Smooth muscle cell of the brain vasculature (primary cell): ENCODE data around the gene PKNOX2.
A peak's percentile ranks its signal among the peaks of the same experiment; 100 is the strongest.

Source experiments
- DNase-seq: peaks from one replicate; pipeline ENCODE4 v3.0.0-alpha.2; 2012; ENCODE audit warnings: low read depth, low spot score

PKNOX2 gene

GRCh38 chr11:125337836-125338834 lies 173.6 kb downstream of the PKNOX2 start:
- DNase-seq = no peak

- no peak for DNase-seq
Measured at GRCh38 chr11:125338886-125339811, 174.6 kb downstream of the PKNOX2 start.

- no peak for DNase-seq
Measured at GRCh38 chr11:125341676-125342075, 177.1 kb downstream of the PKNOX2 start.

DNA sequence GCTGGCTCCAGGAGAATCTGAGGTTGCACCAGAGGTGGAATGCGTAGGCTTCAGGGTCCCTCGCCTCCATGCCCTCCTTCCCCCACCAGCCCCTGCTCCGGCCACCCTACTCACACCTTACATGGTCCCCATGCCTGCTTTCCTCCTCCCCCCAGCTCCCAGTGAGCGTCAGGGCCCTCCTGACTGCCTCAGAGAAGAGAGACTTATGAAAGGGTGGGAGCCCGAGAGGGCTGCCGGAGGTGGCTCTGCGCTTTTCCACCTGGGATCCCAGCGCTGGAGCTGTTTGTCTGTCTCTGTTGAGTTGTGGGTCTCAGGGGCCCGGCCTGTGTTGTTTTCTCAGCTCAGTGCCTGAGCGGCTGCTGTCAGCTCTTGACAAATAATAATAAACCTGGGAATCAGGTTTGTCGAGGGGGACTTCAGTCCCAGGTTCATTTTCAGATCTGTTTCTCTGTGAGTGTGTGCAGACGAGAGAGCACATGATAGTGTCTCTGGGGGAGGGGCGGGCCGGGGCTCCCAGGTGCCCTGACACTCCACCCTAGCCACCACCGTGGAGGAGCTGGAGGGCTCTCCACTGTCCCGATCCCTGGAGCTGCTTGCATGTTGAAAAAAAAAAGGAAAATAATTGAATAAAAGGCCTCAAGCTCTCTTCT lies 177.9 kb downstream of the PKNOX2 start:
- DNase-seq = no peak

DNA sequence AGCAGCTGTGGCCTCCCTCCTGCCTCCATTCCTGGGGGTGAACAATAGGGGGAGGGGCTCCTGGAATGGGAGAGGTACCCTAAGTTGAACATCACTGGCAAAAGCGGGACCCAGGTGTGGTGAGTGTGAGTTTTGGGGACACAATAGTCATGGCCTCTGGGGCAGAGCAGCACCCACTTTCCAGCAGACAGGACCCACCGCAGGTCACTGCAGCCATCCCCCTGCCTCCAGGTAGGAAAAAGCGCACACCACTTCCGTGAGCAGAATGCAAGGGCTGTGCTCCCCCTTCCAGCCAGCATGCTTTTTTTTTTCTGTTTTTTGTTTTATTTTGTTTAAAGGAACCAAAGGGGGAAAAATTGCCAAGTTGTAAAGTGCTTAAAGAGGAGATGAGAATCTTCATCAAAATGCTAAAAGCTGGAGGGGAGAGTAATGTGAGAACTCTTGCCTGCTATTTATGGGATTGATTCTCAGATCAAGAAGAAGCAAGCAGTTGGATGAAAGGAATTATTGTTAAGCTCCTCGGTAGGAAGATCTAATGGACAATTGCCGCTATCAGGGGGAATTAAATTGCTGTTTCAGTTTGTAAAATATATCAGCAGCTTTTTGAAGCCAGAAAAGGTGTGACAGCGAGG lies 178.7 kb downstream of the PKNOX2 start:
- DNase-seq = no peak

- DNase-seq = no peak
Measured at GRCh38 chr11:125343718-125344131, 179.2 kb downstream of the PKNOX2 start.

DNA sequence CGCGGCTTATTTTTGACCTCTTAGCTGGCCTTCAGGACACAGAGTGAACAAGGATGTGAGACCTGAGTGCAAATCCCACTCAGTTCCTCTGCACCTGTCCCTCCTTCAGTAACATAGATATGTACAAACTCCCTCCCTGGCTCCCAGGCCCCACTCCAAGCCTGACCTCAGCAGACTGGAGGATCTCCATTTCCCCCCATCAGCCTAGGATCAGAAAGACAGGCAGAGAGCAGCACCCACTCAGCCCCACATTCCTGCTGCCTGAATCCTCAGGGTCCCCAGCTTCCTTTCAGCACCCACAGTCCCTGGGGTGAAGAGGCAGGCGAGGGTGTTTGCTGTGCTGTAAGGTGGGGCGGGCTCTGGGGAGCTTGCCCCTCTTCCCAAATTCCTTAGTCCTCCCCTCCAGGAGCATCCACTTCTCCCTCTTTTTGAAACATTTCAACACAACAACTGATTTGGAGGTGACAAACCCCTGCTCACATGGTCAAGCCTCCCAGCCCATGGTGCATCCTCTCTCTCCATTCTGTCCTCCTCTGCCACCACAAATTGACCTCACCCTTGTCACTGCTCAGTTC lies 180.4 kb downstream of the PKNOX2 start:
- no peak for DNase-seq

DNA sequence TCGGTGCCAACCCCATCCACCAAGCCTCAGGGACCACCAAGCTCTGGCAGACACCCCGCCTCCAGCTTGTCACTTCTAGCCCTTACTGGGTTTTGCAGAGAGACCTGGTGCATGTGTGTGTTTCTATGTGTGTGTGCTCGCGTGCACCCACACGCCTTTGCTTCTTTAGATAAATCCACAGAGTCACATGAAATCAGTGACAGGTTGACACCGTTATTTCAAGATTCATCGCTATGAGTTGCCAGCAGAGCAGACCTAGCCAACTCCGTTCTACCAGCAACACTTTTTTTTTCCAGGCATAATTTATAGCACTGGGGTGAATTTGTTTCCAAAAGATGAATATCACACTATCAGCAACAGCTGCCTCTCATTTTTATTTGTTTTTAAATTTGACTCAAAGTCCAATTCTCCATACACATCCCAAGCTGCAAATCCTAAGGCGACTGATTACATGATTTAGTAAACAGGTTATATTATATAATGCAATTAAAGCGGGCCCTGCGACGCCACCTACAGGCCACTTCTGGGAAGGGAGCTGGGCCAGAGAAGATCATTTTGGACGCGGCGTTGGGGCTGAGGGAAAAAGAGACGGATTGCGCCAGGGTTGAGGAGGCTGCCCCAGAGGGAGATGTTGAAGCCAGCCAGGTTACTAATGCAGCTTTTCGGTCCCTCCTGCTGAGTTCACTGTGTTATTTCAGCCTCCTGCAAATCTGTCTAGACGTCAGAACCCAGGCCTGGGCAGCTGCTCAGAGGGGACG lies 181.0 kb downstream of the PKNOX2 start:
- peak; percentile 75 for DNase-seq

DNA sequence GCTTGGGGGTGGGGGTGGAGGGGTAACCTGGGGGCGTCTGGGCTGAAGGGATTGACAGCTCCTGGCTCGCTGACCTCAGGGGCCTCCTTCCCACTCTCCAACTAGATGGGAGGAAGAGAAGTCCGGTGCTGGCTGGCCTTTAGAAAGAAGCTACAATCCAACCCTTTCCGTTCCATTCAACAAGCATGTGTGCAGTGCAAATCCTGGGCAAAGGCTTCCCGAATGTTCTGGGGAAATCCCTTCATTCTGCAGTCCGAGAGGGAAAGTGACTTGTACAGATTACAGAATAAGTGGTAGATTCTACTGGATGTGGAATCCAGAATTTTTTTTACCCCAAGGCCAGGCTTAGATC lies 181.6 kb downstream of the PKNOX2 start:
- no peak for DNase-seq

DNA sequence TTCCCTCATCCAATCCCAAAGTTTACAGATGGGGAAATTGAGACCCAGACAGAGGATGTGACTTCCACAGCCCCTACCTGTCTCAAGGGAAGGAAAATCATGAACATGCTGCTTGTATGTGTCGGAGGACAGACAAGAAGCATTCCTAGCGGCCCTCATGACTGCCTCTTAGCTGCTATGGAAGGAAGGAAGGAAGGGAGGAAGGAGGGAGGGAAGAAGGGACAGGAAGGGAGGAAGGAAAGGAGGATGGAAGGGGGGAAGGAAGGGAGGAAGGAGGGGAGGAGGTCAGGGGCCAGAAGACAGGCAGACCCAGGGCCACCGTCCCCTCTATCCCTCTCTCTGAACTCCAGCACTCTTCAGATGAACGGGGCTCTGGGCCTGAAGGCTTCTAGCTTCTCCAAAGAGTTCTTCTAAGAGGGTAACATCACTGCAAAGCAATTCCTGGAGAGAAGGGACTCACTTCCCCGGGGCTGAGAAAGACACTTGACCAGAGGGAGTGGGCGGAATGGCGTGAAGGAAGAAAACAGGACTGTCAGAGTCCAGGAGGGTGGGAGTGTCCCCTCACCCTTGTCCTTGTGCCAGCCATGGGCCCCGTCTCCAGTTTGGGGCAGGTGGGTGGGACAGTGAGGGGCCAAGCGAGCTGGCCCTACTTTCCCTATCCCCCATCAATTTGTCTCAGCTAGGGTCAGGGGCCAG lies 182.2 kb downstream of the PKNOX2 start:
- DNase-seq = no peak

GRCh38 chr11:125347261-125347585 lies 182.7 kb downstream of the PKNOX2 start:
- DNase-seq = no peak

DNA sequence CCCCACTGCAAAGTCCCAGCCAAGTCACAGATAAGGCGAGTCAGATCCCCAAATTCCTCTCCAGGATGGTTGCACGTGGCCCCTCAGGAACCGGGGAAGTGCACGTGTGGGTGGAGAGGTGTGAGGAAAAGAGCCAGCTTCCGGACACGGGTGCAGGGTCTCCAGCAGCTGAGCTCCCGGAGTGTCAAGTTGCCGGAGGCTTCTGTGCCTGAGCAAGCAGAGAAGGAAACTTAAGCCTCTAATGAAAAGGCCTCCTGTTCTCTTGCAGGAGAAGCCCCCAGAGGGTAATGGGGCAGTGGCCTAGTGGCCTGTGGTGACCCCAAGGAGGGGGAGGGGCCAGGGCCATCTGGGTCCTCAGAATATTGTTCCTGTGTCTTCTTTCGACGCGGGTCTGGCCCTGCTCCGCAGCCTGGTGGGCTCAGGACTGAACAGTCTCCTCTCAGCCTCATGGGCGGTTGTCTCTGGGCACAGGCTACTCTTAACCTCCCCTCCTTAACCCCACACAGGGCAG lies 183.6 kb downstream of the PKNOX2 start:
- DNase-seq = no peak

DNA sequence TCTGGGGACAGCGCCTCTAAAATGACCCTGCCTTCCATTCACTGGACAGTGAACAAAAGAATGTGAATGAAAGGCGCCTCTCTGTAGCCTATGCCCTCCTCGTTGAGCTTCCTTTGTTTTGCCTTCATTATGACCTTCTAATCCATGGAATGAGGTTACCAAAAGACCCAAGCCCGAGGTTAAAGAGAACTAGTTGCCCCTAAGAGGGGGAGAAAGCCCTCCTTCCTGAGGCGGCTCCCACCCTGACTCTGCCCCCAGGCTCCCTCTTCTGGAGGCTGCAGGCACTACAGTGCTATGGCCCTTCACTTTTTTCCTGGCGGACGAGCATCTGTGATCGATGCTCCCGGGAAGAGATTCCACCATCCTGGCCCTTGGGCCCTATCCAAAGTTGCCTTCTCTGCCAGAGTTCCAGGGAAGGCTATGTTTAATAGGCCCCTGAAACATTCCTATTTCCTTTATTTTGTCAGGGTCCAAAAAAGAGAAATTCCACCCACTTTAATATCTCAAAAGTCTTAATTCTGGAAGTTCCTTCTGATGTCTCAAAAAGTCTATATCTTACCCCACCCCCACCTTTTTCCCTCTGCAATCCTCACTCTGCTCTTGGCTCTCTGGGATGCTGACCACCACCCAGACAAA lies 184.2 kb downstream of the PKNOX2 start:
- no peak for DNase-seq

DNA sequence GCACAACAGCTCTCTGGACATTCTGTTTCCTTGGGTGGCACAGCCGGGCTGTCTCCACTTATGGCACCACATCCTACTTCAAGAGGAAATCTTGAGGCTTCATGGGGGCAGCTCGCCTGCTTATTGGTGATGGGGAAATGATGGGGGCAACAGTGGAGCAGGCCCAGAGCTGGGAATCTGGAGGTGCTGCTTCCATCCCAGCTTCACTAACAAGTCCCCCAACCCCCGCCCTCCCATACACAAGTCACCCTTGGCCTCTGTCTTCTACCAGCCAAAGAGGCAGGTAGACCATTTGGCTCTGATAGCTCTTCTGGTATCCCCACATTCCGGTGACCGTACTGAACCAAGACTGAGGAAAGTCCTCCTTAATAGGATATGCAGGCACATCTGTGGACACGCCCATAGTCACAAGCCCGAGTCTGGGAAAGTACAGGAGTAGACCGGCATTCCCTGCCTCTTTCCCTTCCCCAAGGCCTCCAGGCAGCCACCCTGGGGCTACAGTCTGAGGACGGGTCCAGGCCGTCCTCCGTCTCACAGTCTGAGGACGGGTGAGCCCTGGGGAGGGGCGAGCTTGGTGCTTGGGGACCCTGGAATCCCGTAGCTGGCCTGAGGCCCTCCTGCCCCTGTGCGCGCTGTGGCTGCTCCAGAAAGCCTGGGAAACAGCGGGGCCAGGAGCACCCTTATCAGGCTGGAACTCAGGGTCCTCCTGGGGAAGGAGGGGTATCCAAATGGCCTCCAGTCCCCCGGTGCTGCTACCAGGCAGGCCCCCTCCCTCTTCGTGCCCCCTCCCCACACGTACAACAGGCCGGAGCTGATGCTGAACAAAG lies 185.9 kb downstream of the PKNOX2 start:
- DNase-seq = no peak

- no peak for DNase-seq
Measured at GRCh38 chr11:125351033-125351867, 186.7 kb downstream of the PKNOX2 start.

GRCh38 chr11:125351868-125352250 lies 187.3 kb downstream of the PKNOX2 start:
- no peak for DNase-seq

- no peak for DNase-seq
Measured at GRCh38 chr11:125356797-125357196, 192.2 kb downstream of the PKNOX2 start.
